Skeletal muscle satellite cell (primary cell): ENCODE measurements around the gene MYO7A. TPM values are rescaled to one million over a fixed set of nuclear protein-coding genes. Genes with fewer than 3 reads are reported as not detected.

ENCODE experiments used
- H3K27me3 ChIP-seq: 2 replicates; pipeline ENCODE4 v1.7.0; 2013; ENCODE audit warnings: low read length; ENCODE audit not compliant: control insufficient read depth, insufficient read depth
- H3K36me3 ChIP-seq: 2 replicates; pipeline ENCODE4 v1.7.0; 2013; ENCODE audit warnings: mild to moderate bottlenecking, control low read depth, low read length; ENCODE audit not compliant: insufficient read depth
- H3K4me1 ChIP-seq: 2 replicates; pipeline ENCODE4 v1.7.0; 2013; ENCODE audit warnings: low read length; ENCODE audit not compliant: control insufficient read depth, insufficient read depth
- H3K4me2 ChIP-seq: 2 replicates; pipeline ENCODE4 v1.7.0; 2013; ENCODE audit warnings: mild to moderate bottlenecking, low read length
- H3K4me3 ChIP-seq: 2 replicates; pipeline ENCODE4 v1.7.0; 2013; ENCODE audit warnings: low read length
- H3K9ac ChIP-seq: 2 replicates; pipeline ENCODE4 v1.7.0; 2013; ENCODE audit warnings: mild to moderate bottlenecking, low read depth, low read length, moderate library complexity
- H3K9me3 ChIP-seq: replicated peaks from 2 replicates; pipeline ENCODE4 v1.7.0; 2013; ENCODE audit warnings: mild to moderate bottlenecking, control low read depth, low read length
- total RNA-seq: library from RNA; depleted of rRNA; stranded (reverse); fragments of >200 nt; gene quantifications from 2 replicates; pipeline ENCODE4 v1.2.3, GENCODE V29; 2012; rRNA removed

Gene MYO7A
- total RNA-seq: under 0.01 and 0.25 TPM in 2 replicates

DNA sequence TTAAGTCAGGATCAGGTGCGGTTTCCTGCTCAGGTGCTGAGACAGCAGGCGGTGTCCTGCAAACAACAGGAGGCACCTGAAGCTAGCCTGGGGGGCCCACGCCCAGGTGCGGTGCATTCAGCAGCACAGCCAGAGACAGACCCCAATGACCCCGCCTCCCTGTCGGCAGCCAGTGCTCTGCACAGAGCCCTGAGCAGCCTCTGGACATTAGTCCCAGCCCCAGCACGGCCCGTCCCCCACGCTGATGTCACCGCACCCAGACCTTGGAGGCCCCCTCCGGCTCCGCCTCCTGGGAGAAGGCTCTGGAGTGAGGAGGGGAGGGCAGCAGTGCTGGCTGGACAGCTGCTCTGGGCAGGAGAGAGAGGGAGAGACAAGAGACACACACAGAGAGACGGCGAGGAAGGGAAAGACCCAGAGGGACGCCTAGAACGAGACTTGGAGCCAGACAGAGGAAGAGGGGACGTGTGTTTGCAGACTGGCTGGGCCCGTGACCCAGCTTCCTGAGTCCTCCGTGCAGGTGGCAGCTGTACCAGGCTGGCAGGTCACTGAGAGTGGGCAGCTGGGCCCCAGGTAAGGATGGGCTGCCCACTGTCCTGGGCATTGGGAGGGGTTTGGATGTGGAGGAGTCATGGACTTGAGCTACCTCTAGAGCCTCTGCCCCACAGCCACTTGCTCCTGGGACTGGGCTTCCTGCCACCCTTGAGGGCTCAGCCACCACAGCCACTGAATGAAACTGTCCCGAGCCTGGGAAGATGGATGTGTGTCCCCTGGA lies at the start of gene MYO7A:
Gene MYO7A (plus strand): TSS at position 327 of the 772 bp plus-strand sequence. CDS start 2,389 bp downstream, outside the sequence.
- peaks cover 6% of the 10 kb centered on the region for H3K36me3 ChIP-seq
- peaks cover 2% of the 10 kb centered on the region for H3K27me3 ChIP-seq
- H3K4me1 ChIP-seq: peaks cover 13% of the 10 kb centered on the region
- peak within 1 kb of the TSS; percentile 94 for H3K4me2 ChIP-seq
- H3K9ac ChIP-seq: no peak within 1 kb of the TSS
- H3K4me3 ChIP-seq: peak within 1 kb of the TSS; percentile 69
- H3K9me3 ChIP-seq: no peaks in the 10 kb centered on the region

DNA sequence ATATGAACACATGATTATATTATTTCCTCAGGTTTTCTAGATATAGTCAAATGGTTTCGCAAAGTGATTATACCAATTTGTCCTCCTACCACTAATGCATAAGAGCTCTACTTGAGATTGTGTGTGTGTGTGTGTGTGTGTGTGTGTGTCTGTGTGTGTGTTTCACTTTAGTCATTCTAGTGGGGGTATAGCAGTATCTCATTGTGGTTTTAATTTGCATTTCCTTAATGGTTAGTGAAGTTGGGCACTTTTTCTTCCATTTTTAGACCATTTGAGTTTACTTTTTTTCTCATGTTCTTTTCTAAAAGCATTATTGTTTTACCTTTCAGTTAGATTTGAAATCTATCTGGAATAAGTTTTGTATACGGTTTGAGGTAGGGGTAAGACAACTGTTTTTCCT lies 48.4 kb upstream of the MYO7A start:
- Histone ChIP-seq H3K4me3 (no peak overlapping the region), H3K9ac (no peak overlapping the region), H3K27me3 (no peaks in the 10 kb centered on the region), H3K4me2 (no peak overlapping the region), H3K9me3 (no peaks in the 10 kb centered on the region), H3K36me3 (peaks cover 7% of the 10 kb centered on the region), H3K4me1 (peaks cover 36% of the 10 kb centered on the region)

DNA sequence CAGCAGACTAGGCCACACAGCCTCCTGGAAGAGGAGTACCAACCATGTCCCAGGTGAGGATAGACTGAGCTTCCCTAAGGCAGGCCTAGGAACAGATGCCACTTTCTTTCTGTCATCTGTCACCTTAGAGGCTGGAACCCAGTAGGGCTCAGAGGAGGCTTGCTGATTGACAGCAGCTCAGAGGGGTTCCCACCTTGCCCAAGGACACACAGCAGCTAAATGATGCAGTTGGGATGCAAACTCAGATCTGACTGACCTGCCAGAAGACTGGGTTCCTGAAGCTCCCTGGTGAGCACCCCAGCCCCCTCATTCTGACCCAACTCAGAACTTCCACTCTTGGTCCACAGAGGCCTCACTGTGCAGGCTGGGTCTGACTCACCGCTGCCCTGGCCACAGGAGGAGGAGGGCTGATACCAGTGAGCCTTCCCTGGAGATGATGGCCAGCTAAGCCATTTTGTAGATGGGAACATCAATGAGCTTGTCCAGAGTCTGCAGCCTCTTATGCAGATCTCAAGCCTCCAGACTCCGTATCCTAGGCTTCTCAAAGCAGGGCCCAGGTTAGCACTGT lies 47.3 kb upstream of the MYO7A start:
- H3K9me3 ChIP-seq: no peaks in the 10 kb centered on the region
- peaks cover 9% of the 10 kb centered on the region for H3K36me3 ChIP-seq
- H3K4me3 ChIP-seq: no peak overlapping the region
- no peak overlapping the region for H3K9ac ChIP-seq
- H3K27me3 ChIP-seq: no peaks in the 10 kb centered on the region
- H3K4me1 ChIP-seq: peaks cover 29% of the 10 kb centered on the region
- no peak overlapping the region for H3K4me2 ChIP-seq

DNA sequence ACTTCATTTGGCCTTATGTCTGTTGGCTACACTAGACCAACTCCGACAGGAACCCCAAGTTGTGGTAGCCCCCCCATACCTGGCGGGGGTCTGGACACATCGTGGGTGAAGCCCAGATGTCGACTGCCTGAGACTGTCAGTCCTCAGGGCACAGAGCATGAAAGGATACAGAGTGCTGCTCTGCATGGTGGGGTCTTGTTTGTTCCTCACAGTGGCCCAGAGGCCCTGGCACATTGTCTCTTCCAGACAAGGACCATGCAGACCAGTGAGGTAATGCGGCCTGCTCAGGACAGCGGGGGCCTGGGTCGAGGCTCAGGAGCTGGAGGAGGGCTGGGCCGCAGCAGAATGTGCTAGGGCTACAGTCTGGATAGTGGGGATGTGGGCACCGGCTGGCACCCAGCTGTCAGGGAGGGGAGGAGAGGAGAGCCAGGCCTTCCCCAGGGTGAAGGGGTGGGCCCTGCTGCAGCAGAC lies 46.6 kb upstream of the MYO7A start:
- H3K36me3 ChIP-seq: peaks cover 15% of the 10 kb centered on the region
- H3K4me1 ChIP-seq: peaks cover 29% of the 10 kb centered on the region
- no peak overlapping the region for H3K4me3 ChIP-seq
- no peaks in the 10 kb centered on the region for H3K9me3 ChIP-seq
- H3K4me2 ChIP-seq: no peak overlapping the region
- H3K9ac ChIP-seq: no peak overlapping the region
- no peaks in the 10 kb centered on the region for H3K27me3 ChIP-seq

DNA sequence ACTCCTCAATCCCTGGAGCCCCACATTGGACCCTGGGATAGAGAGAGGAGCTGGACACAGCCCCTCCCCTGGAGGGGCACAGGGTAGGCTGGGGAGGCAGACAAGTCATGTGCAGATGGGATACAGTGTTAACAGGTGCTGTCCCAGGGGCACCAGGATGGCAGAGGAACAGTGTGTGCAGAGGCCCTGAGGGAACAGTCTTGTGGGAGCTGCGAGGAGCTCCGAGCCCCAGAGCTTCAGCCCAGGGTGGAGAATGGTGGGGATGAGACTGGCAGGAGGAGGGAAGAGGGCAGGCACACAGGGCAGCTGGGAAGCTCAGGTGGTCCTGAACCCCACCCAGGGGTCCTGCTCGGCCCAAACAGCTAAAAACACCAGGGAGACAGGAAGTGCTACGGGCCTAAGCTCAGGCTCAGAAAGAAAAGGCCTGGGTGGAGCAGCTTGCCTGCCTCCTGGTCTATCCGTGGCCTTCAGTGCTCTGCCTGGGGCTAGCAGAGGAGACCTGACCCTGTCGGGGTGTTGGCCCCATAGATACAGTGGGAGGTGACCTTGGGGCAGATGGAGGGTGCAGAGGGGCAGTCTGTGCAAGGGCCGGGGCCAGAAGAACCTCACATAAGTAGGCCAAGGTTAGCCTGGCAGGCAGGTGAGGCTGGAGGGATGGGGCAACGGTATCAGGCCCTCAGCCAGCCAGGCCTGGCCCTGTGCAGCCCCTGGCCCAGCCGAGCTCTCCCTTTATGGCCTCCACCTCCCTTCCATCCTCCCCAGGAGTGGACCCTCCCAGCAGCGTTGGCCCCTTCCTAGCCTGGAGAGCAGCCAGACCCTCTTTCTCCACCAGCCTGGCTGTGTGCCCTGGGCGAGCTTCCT lies 45.8 kb upstream of the MYO7A start:
- Histone ChIP-seq H3K9ac (peak overlapping the region; percentile 54), H3K4me3 (no peak overlapping the region)

DNA sequence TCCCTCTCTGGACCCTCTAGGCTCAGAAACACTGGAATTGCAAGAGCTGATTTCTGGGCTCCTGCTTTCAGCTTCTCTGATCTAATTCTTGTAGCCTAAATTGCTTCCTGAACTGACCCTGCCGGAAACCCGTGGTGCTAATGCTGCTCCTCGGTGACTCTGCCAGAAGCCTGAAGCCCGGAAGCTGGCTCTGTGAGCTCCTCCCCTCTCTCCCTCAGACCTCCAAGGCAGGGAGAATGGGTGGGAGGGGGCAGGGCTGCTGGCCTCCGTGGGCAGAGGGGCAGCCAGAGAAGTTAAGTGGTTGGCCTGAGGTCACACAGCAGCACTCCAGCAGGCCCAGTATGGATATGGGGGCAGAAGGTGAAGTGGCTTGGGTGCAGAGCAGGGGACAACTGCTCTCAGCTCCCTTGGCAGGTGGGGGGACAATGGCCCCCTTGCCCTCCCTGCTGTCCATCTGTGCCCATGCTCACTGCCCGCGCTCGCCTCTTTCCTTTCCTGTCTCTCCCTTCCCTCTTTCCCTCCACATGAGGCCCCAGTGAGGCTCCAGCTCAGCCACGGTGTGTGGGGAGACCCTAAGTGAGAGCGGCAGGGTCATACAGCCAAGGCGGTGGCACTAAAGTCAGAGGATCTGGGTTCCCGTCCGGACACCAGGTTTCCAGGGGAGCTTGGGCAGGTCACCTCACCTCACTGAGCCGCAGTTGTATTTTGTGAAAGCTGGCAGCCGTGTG lies 45.0 kb upstream of the MYO7A start:
- Histone ChIP-seq H3K36me3 (peaks cover 22% of the 10 kb centered on the region), H3K4me3 (no peak overlapping the region), H3K4me2 (peak overlapping the region; percentile 55), H3K9me3 (no peaks in the 10 kb centered on the region), H3K4me1 (peaks cover 29% of the 10 kb centered on the region), H3K9ac (peak overlapping the region; percentile 54), H3K27me3 (no peaks in the 10 kb centered on the region)

More for the DNA sequence above, 45.8 kb upstream of the MYO7A start:
- H3K36me3 ChIP-seq: peaks cover 19% of the 10 kb centered on the region
- peak overlapping the region; percentile 55 for H3K4me2 ChIP-seq
- peaks cover 29% of the 10 kb centered on the region for H3K4me1 ChIP-seq
- H3K27me3 ChIP-seq: no peaks in the 10 kb centered on the region
- H3K9me3 ChIP-seq: no peaks in the 10 kb centered on the region

DNA sequence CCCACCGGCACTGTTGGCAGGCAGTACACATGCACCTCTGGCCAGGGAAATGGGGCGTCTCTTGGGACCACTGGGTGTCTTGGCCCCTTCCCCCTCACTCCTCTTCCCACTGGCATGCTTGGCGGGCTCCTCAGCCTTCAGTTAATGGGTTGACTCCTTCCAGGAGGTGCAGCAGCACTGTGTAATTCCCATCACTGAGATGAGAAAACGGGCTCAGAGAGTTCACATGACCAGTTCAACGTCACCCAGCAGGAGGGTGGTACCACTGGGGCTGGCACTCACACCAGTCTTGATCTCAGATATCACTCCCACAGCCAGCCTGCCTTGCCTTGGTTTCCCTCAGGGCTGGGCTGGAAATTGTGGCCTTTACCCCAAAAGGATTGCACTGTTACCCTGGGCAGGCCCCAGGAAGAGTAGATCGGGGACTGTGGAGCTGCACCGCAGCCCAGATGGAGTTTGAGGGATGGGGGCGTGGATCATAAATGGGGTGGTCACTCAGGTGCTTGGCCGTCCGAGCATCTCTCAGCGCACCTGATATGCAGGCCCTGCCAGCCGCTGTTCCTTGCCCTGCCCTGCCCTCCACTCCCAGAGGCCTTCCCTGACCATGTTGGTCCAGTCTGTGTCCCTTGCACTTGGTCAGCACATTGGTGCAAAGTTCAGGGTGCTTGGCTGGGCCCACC lies 44.3 kb upstream of the MYO7A start:
- Histone ChIP-seq H3K36me3 (peaks cover 22% of the 10 kb centered on the region), H3K4me2 (no peak overlapping the region), H3K4me3 (no peak overlapping the region), H3K9ac (no peak overlapping the region), H3K27me3 (no peaks in the 10 kb centered on the region), H3K4me1 (peaks cover 29% of the 10 kb centered on the region), H3K9me3 (no peaks in the 10 kb centered on the region)

DNA sequence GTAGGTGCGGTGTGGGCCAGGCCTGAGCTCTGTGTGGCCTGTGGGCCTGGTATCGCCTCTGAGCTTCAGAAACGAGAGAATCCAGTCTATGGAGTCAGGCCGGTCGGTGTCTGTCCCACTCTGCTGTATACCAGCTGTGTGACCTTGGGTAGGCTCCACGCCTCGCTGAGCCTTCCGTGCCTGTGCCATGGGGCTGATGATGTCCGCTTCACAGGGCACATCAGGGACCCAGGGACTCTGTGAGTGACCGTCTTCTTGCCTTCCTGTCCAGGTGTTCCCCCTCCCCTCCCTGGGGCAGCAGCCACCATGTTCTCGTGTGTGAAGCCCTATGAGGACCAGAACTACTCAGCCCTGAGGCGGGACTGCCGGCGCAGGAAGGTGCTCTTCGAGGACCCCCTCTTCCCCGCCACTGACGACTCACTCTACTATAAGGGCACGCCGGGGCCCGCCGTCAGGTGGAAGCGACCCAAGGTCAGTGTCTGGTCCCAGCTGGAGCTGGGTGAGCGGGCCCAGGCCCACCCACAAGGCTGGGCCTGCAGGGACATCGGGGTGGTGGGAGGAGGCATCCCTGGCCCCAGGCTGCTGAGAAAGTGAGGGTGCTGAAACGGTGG lies 43.4 kb upstream of the MYO7A start:
- Histone ChIP-seq H3K4me3 (no peak overlapping the region), H3K9ac (no peak overlapping the region), H3K27me3 (no peaks in the 10 kb centered on the region), H3K4me1 (peaks cover 29% of the 10 kb centered on the region), H3K9me3 (no peaks in the 10 kb centered on the region), H3K36me3 (peaks cover 26% of the 10 kb centered on the region), H3K4me2 (no peak overlapping the region)

DNA sequence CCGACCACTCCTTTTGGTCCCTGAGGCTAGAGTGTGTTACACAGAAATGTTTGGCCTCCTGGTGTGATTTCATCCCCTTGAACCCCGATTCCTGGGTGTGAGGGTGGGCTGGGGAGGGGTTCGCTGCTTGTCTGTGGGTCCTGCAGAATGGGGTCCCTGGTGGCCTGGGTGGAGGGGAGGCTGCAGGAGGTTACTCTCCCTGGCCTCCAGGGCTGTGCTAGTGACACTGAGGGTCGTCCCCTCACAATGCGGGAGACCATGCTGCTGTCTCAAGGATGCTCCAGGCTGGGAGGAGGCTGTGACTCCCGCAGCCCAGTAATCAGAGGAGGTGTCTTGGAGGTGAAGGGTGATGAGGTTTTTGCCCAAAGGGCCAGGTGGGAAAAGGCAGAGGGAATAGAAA lies 42.4 kb upstream of the MYO7A start:
- H3K36me3 ChIP-seq: peaks cover 28% of the 10 kb centered on the region
- H3K4me3 ChIP-seq: no peak overlapping the region
- H3K4me1 ChIP-seq: peaks cover 27% of the 10 kb centered on the region
- no peaks in the 10 kb centered on the region for H3K9me3 ChIP-seq
- H3K4me2 ChIP-seq: no peak overlapping the region
- no peak overlapping the region for H3K9ac ChIP-seq
- H3K27me3 ChIP-seq: no peaks in the 10 kb centered on the region
